Activated CD8-positive, alpha-beta T cell treated with anti-CD3 and anti-CD28 coated beads for 36 hours (primary cell): ENCODE data around the gene HSD17B13. TPM values are rescaled to one million over a fixed set of nuclear protein-coding genes. Genes with fewer than 3 reads are reported as not detected.

Experiments used
- ATAC-seq: fragments of 200-7000 bp; cut with Tn5 transposase; one replicate; pipeline ENCODE4 v1.10.0; 2021; ENCODE audit warnings: mild to moderate bottlenecking, moderate library complexity
- CTCF ChIA-PET: fragments of 350-600 bp; sonication (Branson Sonifier 250); formaldehyde crosslinking; loops from one replicate; lab custom pipeline; 2021; ENCODE audit warnings: antibody characterized with exemption; lab: Charles Lee
- POLR2A ChIA-PET: fragments of 350-600 bp; sonication (Branson Sonifier 250); formaldehyde crosslinking; loops from one replicate; lab custom pipeline; 2021; ENCODE audit warnings: antibody characterized with exemption; lab: Charles Lee
- DNase-seq: peaks from one replicate; pipeline ENCODE4 v3.0.0-alpha.2; 2020
- H3K27ac Mint-ChIP-seq: one replicate; pipeline ENCODE4 v1.8.0; 2021; ENCODE audit warnings: mild to moderate bottlenecking, mixed read lengths
- H3K27me3 Mint-ChIP-seq: one replicate; pipeline ENCODE4 v1.8.0; 2021; ENCODE audit warnings: mixed read lengths
- H3K36me3 Mint-ChIP-seq: one replicate; pipeline ENCODE4 v1.8.0; 2021; ENCODE audit warnings: low read depth, mixed read lengths
- H3K4me1 Mint-ChIP-seq: one replicate; pipeline ENCODE4 v1.8.0; 2021; ENCODE audit warnings: low read depth, mixed read lengths
- H3K4me3 Mint-ChIP-seq: one replicate; pipeline ENCODE4 v1.8.0; 2021; ENCODE audit warnings: mild to moderate bottlenecking, moderate library complexity, mixed read lengths
- H3K9me3 Mint-ChIP-seq: one replicate; pipeline ENCODE4 v1.8.0; 2021; ENCODE audit warnings: mixed read lengths
- CTCF ChIP-seq: fragments of 200-600 bp; IDR thresholded peaks from one replicate; pipeline ENCODE4 v1.8.0; 2022; ENCODE audit warnings: antibody characterized with exemption, mild to moderate bottlenecking
- intact Hi-C: fragments of 100-400 bp; cut with micrococcal nuclease; formaldehyde crosslinking; loops from one replicate; pipeline ENCODE4 v1.10.0; 2022
- total RNA-seq, 2 experiments: library from RNA; stranded (reverse); gene quantifications; one replicate each; pipeline ENCODE4 v1.2.3, GENCODE V29; 2021

Gene HSD17B13
- total RNA-seq: under 1 TPM in 1 of 2 experiments, not detected in 1; 0.16 TPM

- Mint-ChIP-seq H3K27ac (no peak within 1 kb of the TSS), H3K36me3 (no peaks in the 10 kb centered on the region), H3K4me1 (no peaks in the 10 kb centered on the region), H3K9me3 (no peaks in the 10 kb centered on the region), H3K27me3 (no peaks in the 10 kb centered on the region), H3K4me3 (no peak within 1 kb of the TSS)
- ChIA-PET CTCF (no interaction called here), POLR2A (no interaction called here)
- no peak for ATAC-seq
- no peak for DNase-seq
- intact Hi-C loops: no loop called here
- no peak for TF ChIP-seq CTCF
Observed at GRCh38 chr4:87322754-87323153, at the start of gene HSD17B13. Gene HSD17B13 (minus strand): TSS chr4:87322882. CDS start chr4:87322841, 41 bp downstream.

- ATAC-seq (no peak), DNase-seq (no peak)
- Mint-ChIP-seq H3K27me3 (no peaks in the 10 kb centered on the region), H3K9me3 (no peaks in the 10 kb centered on the region), H3K4me1 (peaks cover 1% of the 10 kb centered on the region), H3K4me3 (no peak overlapping the region), H3K27ac (no peak overlapping the region), H3K36me3 (peaks cover 18% of the 10 kb centered on the region)
- CTCF ChIA-PET: interaction anchor here (1.6 to 1.7 kb wide), 2 partner anchors 95 to 96 kb away, joined by 3 to 4 read pairs; no protein-coding TSS in a partner anchor
- intact Hi-C loops: no loop called here
- no peak for TF ChIP-seq CTCF
- POLR2A ChIA-PET: no interaction called here
Observed at GRCh38 chr4:87370068-87370467, 47.4 kb upstream of the HSD17B13 start.

GRCh38 chr4:87366521-87367162, 44.0 kb upstream of the HSD17B13 start:
- intact Hi-C loops: no loop called here
- no peak overlapping the region for H3K27ac Mint-ChIP-seq
- no peak for TF ChIP-seq CTCF
- peaks cover 1% of the 10 kb centered on the region for H3K4me1 Mint-ChIP-seq
- ChIA-PET CTCF (interaction anchor here (3.3 kb wide), 1 partner anchor 9 kb away, joined by 13 read pairs; no protein-coding TSS in a partner anchor), POLR2A (no interaction called here)
- no peaks in the 10 kb centered on the region for H3K9me3 Mint-ChIP-seq
- H3K36me3 Mint-ChIP-seq: peaks cover 15% of the 10 kb centered on the region
- no peak overlapping the region for H3K4me3 Mint-ChIP-seq
- H3K27me3 Mint-ChIP-seq: no peaks in the 10 kb centered on the region
- ATAC-seq (no peak), DNase-seq (no peak)

GRCh38 chr4:87365348-87365747, 42.7 kb upstream of the HSD17B13 start:
- ChIA-PET CTCF (interaction anchor here (3.3 kb wide), 1 partner anchor 11 kb away, joined by 13 read pairs; no protein-coding TSS in a partner anchor), POLR2A (no interaction called here)
- TF ChIP-seq CTCF: no peak
- Mint-ChIP-seq H3K27me3 (no peaks in the 10 kb centered on the region), H3K4me1 (peaks cover 1% of the 10 kb centered on the region), H3K27ac (no peak overlapping the region), H3K36me3 (peaks cover 12% of the 10 kb centered on the region), H3K9me3 (no peaks in the 10 kb centered on the region), H3K4me3 (no peak overlapping the region)
- intact Hi-C loops: no loop called here
- DNase-seq: no peak
- ATAC-seq: no peak

GRCh38 chr4:87363552-87363951, 40.9 kb upstream of the HSD17B13 start:
- ATAC-seq (no peak), DNase-seq (no peak)
- ChIA-PET POLR2A (no interaction called here), CTCF (interaction anchor here (0.6 to 1.9 kb wide), 9 partner anchors 10 to 486 kb away, joined by 3 to 14 read pairs (median 3); no protein-coding TSS in a partner anchor)
- Mint-ChIP-seq H3K27ac (no peak overlapping the region), H3K36me3 (peaks cover 9% of the 10 kb centered on the region), H3K27me3 (no peaks in the 10 kb centered on the region), H3K9me3 (no peaks in the 10 kb centered on the region), H3K4me1 (no peaks in the 10 kb centered on the region), H3K4me3 (no peak overlapping the region)
- TF ChIP-seq CTCF: no peak
- intact Hi-C loops: no loop called here
